NT2/D1 (cell line): ENCODE results near the gene SNX5.

Experiments
- DNase-seq: peaks from one replicate; pipeline ENCODE4 v3.0.0-alpha.2; 2011; ENCODE audit warnings: low read depth, low spot score
- H3K27me3 ChIP-seq: 2 replicates; pipeline ENCODE4 v1.6.0; 2011; ENCODE audit warnings: mild to moderate bottlenecking; ENCODE audit not compliant: insufficient read length, insufficient read depth
- H3K36me3 ChIP-seq: 2 replicates; pipeline ENCODE4 v1.6.1; 2011; ENCODE audit warnings: mild to moderate bottlenecking, low read length, mixed read lengths; ENCODE audit not compliant: insufficient read depth, insufficient read length
- H3K4me1 ChIP-seq: 2 replicates; pipeline ENCODE4 v1.5.1; 2011; ENCODE audit not compliant: insufficient read depth, insufficient read length
- H3K4me3 ChIP-seq: 2 replicates; pipeline ENCODE4 v1.5.1; 2011; ENCODE audit warnings: low read depth; ENCODE audit not compliant: insufficient read length
- H3K9ac ChIP-seq: 2 replicates; pipeline ENCODE4 v1.6.0; 2011; ENCODE audit warnings: low read depth; ENCODE audit not compliant: insufficient read length
- H3K9me3 ChIP-seq: 2 replicates; pipeline ENCODE4 v1.5.1; 2011; ENCODE audit warnings: mild to moderate bottlenecking, low read length; ENCODE audit not compliant: insufficient read depth
- SUZ12 ChIP-seq: IDR thresholded peaks from 2 replicates; pipeline ENCODE4 v1.6.1; 2011; ENCODE audit not compliant: insufficient read length, insufficient read depth; ENCODE audit errors: extremely low read depth
- YY1 ChIP-seq: IDR thresholded peaks from 2 replicates; pipeline ENCODE4 v1.6.1; 2011; ENCODE audit not compliant: insufficient read length, insufficient read depth
- ZNF274 ChIP-seq: IDR thresholded peaks from 2 replicates; pipeline ENCODE4 v1.6.1; 2011; ENCODE audit warnings: mild to moderate bottlenecking, low read depth, low read length

SNX5 gene

DNA sequence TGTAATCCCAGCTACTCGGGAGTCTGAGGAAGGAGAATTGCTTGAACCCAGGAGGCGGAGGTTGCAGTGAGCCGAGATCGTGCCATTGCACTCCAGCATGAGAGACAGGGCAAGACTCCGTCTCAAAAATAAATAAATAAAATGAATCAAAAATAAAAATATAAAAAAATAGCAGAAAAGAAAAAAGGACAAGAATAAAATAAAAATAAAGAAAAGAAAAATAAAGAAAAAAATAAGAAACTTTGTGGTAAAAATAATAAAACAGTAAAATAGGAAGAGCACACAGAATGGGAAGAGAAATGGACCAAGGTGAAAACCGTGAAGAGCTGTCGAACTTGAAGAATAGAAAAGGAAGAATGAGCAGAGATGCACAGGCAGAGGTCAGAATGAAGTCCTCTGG lies 63.0 kb downstream of the SNX5 start:
- Histone ChIP-seq H3K4me1 (no peaks in the 10 kb centered on the region), H3K9ac (no peak overlapping the region), H3K36me3 (no peaks in the 10 kb centered on the region), H3K9me3 (no peaks in the 10 kb centered on the region), H3K4me3 (no peak overlapping the region), H3K27me3 (no peaks in the 10 kb centered on the region)
- TF ChIP-seq SUZ12 (no peak), ZNF274 (no peak), YY1 (no peak)
- no peak for DNase-seq

DNA sequence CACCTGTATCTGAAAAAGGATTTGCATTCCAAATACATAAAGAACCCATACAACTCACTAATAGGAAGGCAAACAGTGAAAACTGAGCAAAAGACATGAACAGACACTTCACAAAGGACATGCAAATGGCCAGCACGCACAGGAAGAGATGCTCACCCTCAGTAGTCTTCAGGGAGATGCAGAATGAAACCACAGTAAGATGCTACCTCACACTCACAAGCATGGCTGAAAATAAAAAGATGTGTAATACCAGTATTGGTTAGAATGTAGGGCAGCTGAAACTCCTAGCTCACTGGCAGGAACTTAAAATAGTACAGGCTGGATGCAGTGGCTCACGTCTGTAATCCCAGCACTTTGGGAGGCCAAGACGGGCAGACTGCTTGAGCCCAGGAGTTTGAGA lies 64.6 kb downstream of the SNX5 start:
- peaks cover 1% of the 10 kb centered on the region; the same call in 1 of the 2 replicates for H3K9me3 ChIP-seq
- no peaks in the 10 kb centered on the region for H3K27me3 ChIP-seq
- no peaks in the 10 kb centered on the region for H3K36me3 ChIP-seq
- no peak for DNase-seq
- no peaks in the 10 kb centered on the region for H3K4me1 ChIP-seq
- H3K4me3 ChIP-seq, result no peak overlapping the region
- no peak overlapping the region for H3K9ac ChIP-seq
- TF ChIP-seq ZNF274 (no peak), SUZ12 (no peak), YY1 (no peak)

DNA sequence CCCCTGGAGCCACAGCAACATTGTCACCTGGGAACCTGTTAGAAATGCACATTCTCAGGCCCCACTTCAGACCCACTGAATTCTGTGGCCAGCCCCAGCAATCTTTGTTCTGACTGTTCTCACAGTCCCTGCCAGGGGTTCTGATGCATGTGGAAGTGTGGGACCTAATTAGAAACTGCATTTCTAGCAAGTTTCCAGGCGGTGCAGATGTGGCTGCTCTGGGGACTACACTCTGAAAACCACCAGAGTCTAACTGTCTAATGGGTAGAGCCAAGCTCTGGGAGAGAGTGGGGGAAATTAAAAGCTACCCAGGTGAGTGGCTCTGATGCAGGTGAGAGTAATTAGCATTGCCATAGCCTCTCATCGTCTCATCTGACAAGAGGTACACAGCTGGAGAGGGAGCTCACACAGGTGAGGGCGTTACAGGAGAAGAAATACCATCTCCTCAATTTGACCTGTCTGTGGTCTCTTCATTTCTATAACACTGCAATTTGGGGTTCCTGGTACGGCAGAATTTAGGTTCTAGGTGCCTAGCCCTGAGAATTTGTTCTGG lies 66.0 kb downstream of the SNX5 start:
- TF ChIP-seq ZNF274, result no peak
- TF ChIP-seq SUZ12, result no peak
- no peak for TF ChIP-seq YY1
- H3K4me3 ChIP-seq, result no peak overlapping the region
- H3K9ac ChIP-seq, result no peak overlapping the region
- H3K36me3 ChIP-seq, result no peaks in the 10 kb centered on the region
- H3K27me3 ChIP-seq, result no peaks in the 10 kb centered on the region
- H3K4me1 ChIP-seq, result no peaks in the 10 kb centered on the region
- DNase-seq, result no peak
- peaks cover 6% of the 10 kb centered on the region; the same call in 1 of the 2 replicates for H3K9me3 ChIP-seq

DNA sequence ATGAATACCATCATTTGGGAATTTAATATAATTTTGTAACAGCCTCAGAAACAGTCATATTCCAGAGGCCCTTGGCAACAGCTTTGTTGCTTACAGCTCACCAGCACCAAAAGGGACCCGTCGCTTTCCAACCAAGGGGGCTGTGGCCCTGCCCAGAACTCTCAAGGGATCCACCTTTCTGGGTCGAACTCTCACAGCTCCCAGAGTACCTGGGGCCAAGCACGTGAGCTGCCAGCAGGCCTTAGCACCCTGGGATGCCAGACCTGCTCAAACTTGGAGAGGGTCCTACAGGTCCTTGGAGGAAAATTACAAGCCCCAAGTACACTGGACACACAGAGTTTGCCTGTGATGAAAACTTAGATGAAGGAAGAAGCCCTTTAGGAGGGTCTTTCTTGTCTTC lies 66.6 kb downstream of the SNX5 start:
- Histone ChIP-seq H3K4me1 (no peaks in the 10 kb centered on the region), H3K9ac (no peak overlapping the region), H3K9me3 (peaks cover 6% of the 10 kb centered on the region; the same call in 1 of the 2 replicates), H3K4me3 (no peak overlapping the region), H3K27me3 (no peaks in the 10 kb centered on the region), H3K36me3 (no peaks in the 10 kb centered on the region)
- DNase-seq, result no peak
- no peak for TF ChIP-seq SUZ12
- no peak for TF ChIP-seq ZNF274
- TF ChIP-seq YY1, result no peak

DNA sequence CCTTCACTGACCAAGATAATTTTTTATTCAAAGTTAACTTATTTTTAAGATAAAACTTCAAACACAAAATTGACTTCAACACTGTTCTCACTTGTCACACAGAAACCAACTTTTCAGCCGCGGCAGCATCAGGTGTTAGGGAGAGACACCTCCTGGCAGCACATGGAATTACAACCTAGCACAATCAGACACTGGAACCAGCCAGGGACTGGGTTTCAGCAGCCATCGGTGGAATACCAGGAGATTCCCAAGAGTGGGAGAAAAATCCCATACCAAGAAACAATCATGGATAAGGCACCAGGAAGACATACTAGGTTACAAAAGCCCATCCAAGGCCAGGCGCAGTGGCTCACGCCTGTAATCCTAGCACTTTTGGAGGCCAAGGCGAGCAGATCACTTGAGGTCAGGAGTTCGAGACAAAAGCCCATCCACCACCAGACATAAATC lies 70.0 kb downstream of the SNX5 start:
- peak; percentile 36 for DNase-seq
- Histone ChIP-seq H3K4me1 (peaks cover 4% of the 10 kb centered on the region), H3K36me3 (no peaks in the 10 kb centered on the region), H3K9ac (no peak overlapping the region), H3K27me3 (no peaks in the 10 kb centered on the region), H3K9me3 (peaks cover 11% of the 10 kb centered on the region), H3K4me3 (no peak overlapping the region)
- TF ChIP-seq YY1 (no peak), SUZ12 (no peak), ZNF274 (no peak)

DNA sequence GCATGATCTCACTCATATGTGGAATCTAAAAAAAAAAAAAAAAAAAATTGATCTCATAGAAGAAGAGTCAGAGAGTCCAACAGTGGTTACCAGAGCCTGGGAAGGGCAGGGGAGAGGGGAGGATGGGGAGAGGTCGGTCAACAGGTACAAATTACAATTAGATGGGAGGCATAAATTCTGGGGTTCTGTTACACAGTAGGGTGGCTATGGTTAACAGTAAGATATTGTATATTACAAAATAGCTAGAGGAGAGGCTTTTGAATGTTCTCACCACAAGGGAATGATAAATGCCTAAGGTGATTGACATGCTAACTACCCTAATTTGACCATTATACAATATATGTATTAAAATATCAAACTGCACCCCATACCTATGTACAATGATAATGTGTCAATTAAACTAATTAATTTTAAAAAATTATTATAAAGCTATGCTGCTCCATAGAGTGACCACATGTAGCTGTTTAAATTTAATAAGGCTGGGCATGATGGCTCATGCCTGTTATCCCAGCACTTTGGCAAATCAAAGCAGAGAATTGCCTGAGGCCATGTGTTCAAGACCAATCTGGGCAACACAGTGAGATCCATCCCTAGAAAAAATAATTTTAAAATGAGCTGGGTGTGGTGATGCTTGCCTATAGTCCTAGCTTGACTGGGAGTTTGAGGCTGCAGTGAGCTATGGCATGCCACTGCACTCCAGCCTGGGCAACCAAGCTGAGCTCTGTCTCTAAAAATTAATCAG lies 70.9 kb downstream of the SNX5 start:
- Histone ChIP-seq H3K4me1 (peaks cover 4% of the 10 kb centered on the region), H3K27me3 (no peaks in the 10 kb centered on the region), H3K9me3 (peaks cover 13% of the 10 kb centered on the region), H3K4me3 (no peak overlapping the region), H3K9ac (no peak overlapping the region), H3K36me3 (no peaks in the 10 kb centered on the region)
- no peak for DNase-seq
- no peak for TF ChIP-seq YY1
- TF ChIP-seq ZNF274, result no peak
- TF ChIP-seq SUZ12, result no peak

DNA sequence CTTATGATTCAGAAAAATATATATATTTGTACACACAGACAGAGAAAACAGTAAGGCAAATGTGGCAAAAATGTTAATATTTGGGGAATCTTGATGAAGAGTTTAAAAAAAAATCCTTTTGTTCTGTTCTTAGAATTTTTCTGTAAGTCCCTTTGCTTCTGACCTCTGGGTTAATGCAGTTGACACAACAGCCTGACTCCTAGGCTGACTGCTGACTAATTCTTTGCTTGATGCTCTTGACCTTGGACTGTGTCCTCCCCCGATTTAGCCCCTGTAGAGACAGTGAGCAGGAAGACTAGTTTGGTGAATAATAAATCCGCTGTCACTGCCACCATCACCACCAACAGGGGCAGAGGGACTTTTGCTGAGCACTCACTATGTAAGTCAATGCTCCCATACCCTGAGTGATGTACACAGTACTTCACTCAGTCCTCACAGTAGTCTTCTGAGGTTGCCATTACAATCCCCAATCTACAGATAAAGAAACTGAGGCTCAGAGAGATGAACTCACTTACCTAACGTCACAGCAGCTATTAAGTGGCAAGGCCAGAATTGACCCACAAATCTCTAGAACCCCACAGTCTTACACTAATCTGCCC lies 71.7 kb downstream of the SNX5 start:
- H3K4me3 ChIP-seq, result no peak overlapping the region
- TF ChIP-seq ZNF274 (no peak), SUZ12 (no peak), YY1 (no peak)
- H3K27me3 ChIP-seq, result no peaks in the 10 kb centered on the region
- DNase-seq, result no peak
- peaks cover 4% of the 10 kb centered on the region for H3K4me1 ChIP-seq
- no peaks in the 10 kb centered on the region for H3K36me3 ChIP-seq
- peaks cover 13% of the 10 kb centered on the region for H3K9me3 ChIP-seq
- no peak overlapping the region for H3K9ac ChIP-seq
